ENCODE measurements around the gene SNTG2.

DNA sequence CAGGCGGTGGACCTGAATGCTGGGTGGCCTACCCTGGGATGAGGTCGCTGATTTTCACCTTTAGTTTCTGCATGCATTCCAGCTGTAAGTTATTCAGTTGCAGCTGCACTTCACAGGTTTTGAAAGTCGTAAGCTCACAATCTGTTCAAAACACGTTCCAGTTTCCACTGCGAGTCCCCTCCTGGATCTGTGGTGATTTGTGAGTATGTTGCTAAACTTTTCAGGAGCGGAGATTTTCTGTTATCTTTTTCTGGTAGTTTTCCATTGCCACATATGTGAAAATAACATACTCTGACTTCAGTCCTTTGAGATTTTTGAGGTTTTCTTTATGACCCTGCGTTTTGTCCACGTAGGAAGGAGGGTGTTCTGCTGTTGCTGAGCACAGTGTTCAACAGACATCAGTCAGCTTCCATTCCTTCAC lies 102.1 kb downstream of the SNTG2 start:
- TF ChIP-seq, protein P1, sequence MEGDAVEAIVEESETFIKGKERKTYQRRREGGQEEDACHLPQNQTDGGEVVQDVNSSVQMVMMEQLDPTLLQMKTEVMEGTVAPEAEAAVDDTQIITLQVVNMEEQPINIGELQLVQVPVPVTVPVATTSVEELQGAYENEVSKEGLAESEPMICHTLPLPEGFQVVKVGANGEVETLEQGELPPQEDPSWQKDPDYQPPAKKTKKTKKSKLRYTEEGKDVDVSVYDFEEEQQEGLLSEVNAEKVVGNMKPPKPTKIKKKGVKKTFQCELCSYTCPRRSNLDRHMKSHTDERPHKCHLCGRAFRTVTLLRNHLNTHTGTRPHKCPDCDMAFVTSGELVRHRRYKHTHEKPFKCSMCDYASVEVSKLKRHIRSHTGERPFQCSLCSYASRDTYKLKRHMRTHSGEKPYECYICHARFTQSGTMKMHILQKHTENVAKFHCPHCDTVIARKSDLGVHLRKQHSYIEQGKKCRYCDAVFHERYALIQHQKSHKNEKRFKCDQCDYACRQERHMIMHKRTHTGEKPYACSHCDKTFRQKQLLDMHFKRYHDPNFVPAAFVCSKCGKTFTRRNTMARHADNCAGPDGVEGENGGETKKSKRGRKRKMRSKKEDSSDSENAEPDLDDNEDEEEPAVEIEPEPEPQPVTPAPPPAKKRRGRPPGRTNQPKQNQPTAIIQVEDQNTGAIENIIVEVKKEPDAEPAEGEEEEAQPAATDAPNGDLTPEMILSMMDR (conservative IDR thresholded peaks at IDR 0.05; ENCODE audit: low read length): no peak
- no peak for TF ChIP-seq EZH2phosphoT487 (IDR thresholded peaks at IDR 0.05; ENCODE audit: borderline replicate concordance, low read depth, low read length)
